CD14-positive monocyte (primary cell): ENCODE measurements around the gene DCANP1. TPM values are rescaled to one million over a fixed set of nuclear protein-coding genes. Genes with fewer than 3 reads are reported as not detected.

Experiments
- DNase-seq, 3 donors: peaks; one replicate each; pipeline ENCODE4 v3.0.0-alpha.2; 2011 to 2022
- H2AFZ ChIP-seq: 2 replicates; pipeline ENCODE4 v1.6.0; 2012; ENCODE audit warnings: mild to moderate bottlenecking, low read depth, low read length, inconsistent platforms; ENCODE audit not compliant: insufficient read depth, poor library complexity, severe bottlenecking
- H3K27ac ChIP-seq, 2 donors: 1 replicate in 1 of 2; 2 replicates in 1 of 2; pipeline ENCODE4 v1.5.1; 2012 to 2013; ENCODE audit warnings: low read length in 2 of 2, control low read depth in 1 of 2, inconsistent platforms in 1 of 2, low read depth in 1 of 2, mild to moderate bottlenecking in 1 of 2
- H3K27me3 ChIP-seq, 2 donors: one replicate each; pipeline versions ENCODE4 v1.6.0 to v1.6.1; 2011 to 2013; ENCODE audit warnings: low read length in 2 of 2; ENCODE audit not compliant: control insufficient read depth in 2 of 2, insufficient read depth in 2 of 2
- H3K36me3 ChIP-seq, 2 donors: replicated peaks in 1 of 2; 1 replicate in 1 of 2; 2 replicates in 1 of 2; pipeline versions ENCODE4 v1.5.1 to v1.6.1; 2012 to 2013; ENCODE audit warnings: low read length in 2 of 2, control low read depth in 1 of 2, inconsistent platforms in 1 of 2, mild to moderate bottlenecking in 1 of 2; ENCODE audit not compliant: insufficient read depth in 2 of 2, control insufficient read depth in 1 of 2
- H3K4me1 ChIP-seq, 2 donors: 1 replicate in 1 of 2; 2 replicates in 1 of 2; pipeline versions ENCODE4 v1.5.1 to v1.6.1; 2012 to 2013; ENCODE audit warnings: low read length in 2 of 2, control low read depth in 1 of 2, inconsistent platforms in 1 of 2, mild to moderate bottlenecking in 1 of 2, moderate library complexity in 1 of 2; ENCODE audit not compliant: insufficient read depth in 2 of 2, control insufficient read depth in 1 of 2
- H3K4me2 ChIP-seq: replicated peaks from 2 replicates; pipeline ENCODE3; 2012; ENCODE audit warnings: low read length, moderate library complexity, mild to moderate bottlenecking; ENCODE audit not compliant: poor library complexity, severe bottlenecking; ENCODE audit errors: extremely low read depth
- H3K4me3 ChIP-seq, 3 experiments: fragments of 200-600 bp in 1 of 3; sonication (generic) in 1 of 3; replicated peaks in 1 of 3; 1 replicate in 2 of 3; 2 replicates in 1 of 3; pipeline ENCODE4 v1.5.1; 2011 to 2013; ENCODE audit warnings: low read length in 3 of 3, mild to moderate bottlenecking in 3 of 3, control low read depth in 2 of 3, low read depth in 2 of 3, inconsistent platforms in 1 of 3, moderate library complexity in 1 of 3
- H3K79me2 ChIP-seq: 2 replicates; pipeline ENCODE4 v1.6.0; 2012; ENCODE audit warnings: mild to moderate bottlenecking, control low read depth, inconsistent platforms, low read length, moderate library complexity; ENCODE audit not compliant: insufficient read depth
- H3K9ac ChIP-seq: 2 replicates; pipeline ENCODE4 v1.6.0; 2017; ENCODE audit warnings: low read length, mild to moderate bottlenecking; ENCODE audit not compliant: insufficient read depth, poor library complexity, severe bottlenecking
- H3K9me3 ChIP-seq, 2 donors: replicated peaks in 1 of 2; 1 replicate in 1 of 2; 2 replicates in 1 of 2; pipeline versions ENCODE4 v1.5.1 to v1.6.1; 2012 to 2013; ENCODE audit warnings: low read length in 2 of 2, control low read depth in 1 of 2; ENCODE audit not compliant: control insufficient read depth in 1 of 2, insufficient read depth in 1 of 2
- H4K20me1 ChIP-seq: 2 replicates; pipeline ENCODE4 v1.6.0; 2012; ENCODE audit warnings: mild to moderate bottlenecking, low read length, control low read depth, moderate library complexity; ENCODE audit not compliant: insufficient read depth
- H3K27ac Mint-ChIP-seq, 7 donors: one replicate each; pipeline ENCODE4 v1.8.0; 2020; ENCODE audit warnings: mild to moderate bottlenecking in 7 of 7, mixed read lengths in 7 of 7, moderate library complexity in 6 of 7, inconsistent platforms in 2 of 7
- H3K27me3 Mint-ChIP-seq, 3 donors: one replicate each; pipeline ENCODE4 v1.8.0; 2021 to 2022; ENCODE audit warnings: low read depth in 3 of 3, mild to moderate bottlenecking in 3 of 3, mixed read lengths in 3 of 3, moderate library complexity in 3 of 3, inconsistent platforms in 1 of 3
- H3K36me3 Mint-ChIP-seq, 2 donors: one replicate each; pipeline ENCODE4 v1.8.0; 2020; ENCODE audit warnings: mixed read lengths in 2 of 2, inconsistent platforms in 1 of 2, mild to moderate bottlenecking in 1 of 2
- H3K4me1 Mint-ChIP-seq: one replicate; pipeline ENCODE4 v1.8.0; 2020; ENCODE audit warnings: mild to moderate bottlenecking, mixed read lengths
- H3K4me3 Mint-ChIP-seq, 2 donors: one replicate each; pipeline ENCODE4 v1.8.0; 2020; ENCODE audit warnings: mild to moderate bottlenecking in 2 of 2, mixed read lengths in 2 of 2, moderate library complexity in 1 of 2
- H3K9me3 Mint-ChIP-seq, 7 donors: one replicate each; pipeline ENCODE4 v1.8.0; 2020 to 2022; ENCODE audit warnings: mixed read lengths in 7 of 7, mild to moderate bottlenecking in 6 of 7, moderate library complexity in 6 of 7, inconsistent platforms in 2 of 7
- WGBS: methylation state at CpG from one replicate; pipeline ENCODE4 v1.1.5; 2013; ENCODE audit warnings: missing lambda C conversion rate; ENCODE audit not compliant: insufficient coverage; 5-methylcytosine and 5-hydroxymethylcytosine counted together
- intact Hi-C, 2 donors: fragments of 100-400 bp; cut with micrococcal nuclease; formaldehyde crosslinking; loops; one replicate each; pipeline versions ENCODE4 v1.15.0 to v1.15.1; 2023
- polyA plus RNA-seq, 3 donors: library from polyadenylated mRNA; depleted of rRNA in 1 of 3; unstranded in 2 of 3; stranded (reverse) in 1 of 3; fragments of 300-500 nt in 2 of 3; fragments of >200 nt in 1 of 3; fragmentation: Illumina TruSeq in 2 of 3; gene quantifications; 1 replicate in 2 of 3; 2 replicates in 1 of 3; pipeline ENCODE4 v1.2.3, GENCODE V29; 2012 to 2021
- TF ChIP-seq, protein P1 (sequence below): fragments of 200-600 bp; IDR thresholded peaks from one replicate; pipeline ENCODE4 v1.8.0; 2022; ENCODE audit warnings: antibody characterized with exemption, mild to moderate bottlenecking

Gene DCANP1
- polyA plus RNA-seq, 3 donors, result 0.14 to 0.85 (median 0.15) TPM

DNA sequence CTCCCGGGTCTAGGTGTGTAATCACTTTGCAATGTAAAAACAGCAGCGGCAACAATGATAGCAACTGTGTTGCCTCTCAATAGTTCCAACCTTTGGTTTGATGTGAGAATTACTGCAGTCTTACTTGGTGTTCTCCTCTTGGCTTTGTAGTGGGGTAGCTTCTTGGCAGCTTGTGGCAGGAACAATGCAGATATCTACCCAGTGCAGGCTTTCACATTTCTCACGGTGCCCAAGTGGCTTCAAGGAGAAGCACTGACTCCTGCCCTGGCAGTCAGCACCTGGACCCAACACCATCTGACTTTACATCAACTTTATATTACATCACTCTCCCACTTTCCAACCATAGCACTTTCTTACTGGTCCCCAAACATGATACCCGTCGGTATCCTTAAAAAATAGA is 33.4 kb upstream of the DCANP1 start:
- H3K27ac ChIP-seq, result no peak overlapping the region
- Mint-ChIP-seq H3K36me3 (no peaks in the 10 kb centered on the region), H3K9me3 (peaks cover 0 to 3% (median 0%) of the 10 kb centered on the region in 7 donors), H3K27me3 (peaks cover 8 to 12% (median 10%) of the 10 kb centered on the region in 3 donors), H3K4me3 (no peak overlapping the region), H3K4me1 (peaks cover 2% of the 10 kb centered on the region), H3K27ac (no peak overlapping the region)
- H3K36me3 ChIP-seq, result no peaks in the 10 kb centered on the region
- H3K79me2 ChIP-seq, result no peaks in the 10 kb centered on the region
- intact Hi-C loops, result no loop called here
- 65% methylated on average over 2 of the region's 5 CpGs for WGBS
- H3K9ac ChIP-seq, result no peak overlapping the region
- DNase-seq, result no peak
- peaks cover 0 to under 1% of the 10 kb centered on the region in 2 donors for H3K27me3 ChIP-seq
- TF ChIP-seq, protein P1, sequence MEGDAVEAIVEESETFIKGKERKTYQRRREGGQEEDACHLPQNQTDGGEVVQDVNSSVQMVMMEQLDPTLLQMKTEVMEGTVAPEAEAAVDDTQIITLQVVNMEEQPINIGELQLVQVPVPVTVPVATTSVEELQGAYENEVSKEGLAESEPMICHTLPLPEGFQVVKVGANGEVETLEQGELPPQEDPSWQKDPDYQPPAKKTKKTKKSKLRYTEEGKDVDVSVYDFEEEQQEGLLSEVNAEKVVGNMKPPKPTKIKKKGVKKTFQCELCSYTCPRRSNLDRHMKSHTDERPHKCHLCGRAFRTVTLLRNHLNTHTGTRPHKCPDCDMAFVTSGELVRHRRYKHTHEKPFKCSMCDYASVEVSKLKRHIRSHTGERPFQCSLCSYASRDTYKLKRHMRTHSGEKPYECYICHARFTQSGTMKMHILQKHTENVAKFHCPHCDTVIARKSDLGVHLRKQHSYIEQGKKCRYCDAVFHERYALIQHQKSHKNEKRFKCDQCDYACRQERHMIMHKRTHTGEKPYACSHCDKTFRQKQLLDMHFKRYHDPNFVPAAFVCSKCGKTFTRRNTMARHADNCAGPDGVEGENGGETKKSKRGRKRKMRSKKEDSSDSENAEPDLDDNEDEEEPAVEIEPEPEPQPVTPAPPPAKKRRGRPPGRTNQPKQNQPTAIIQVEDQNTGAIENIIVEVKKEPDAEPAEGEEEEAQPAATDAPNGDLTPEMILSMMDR, result no peak
- H3K9me3 ChIP-seq, result no peaks in the 10 kb centered on the region
- H3K4me1 ChIP-seq, result peaks cover 8% of the 10 kb centered on the region in 2 donors
- H4K20me1 ChIP-seq, result no peaks in the 10 kb centered on the region
- H2AFZ ChIP-seq, result no peak overlapping the region
- H3K4me3 ChIP-seq, result no peak overlapping the region
- no peak overlapping the region for H3K4me2 ChIP-seq

DNA sequence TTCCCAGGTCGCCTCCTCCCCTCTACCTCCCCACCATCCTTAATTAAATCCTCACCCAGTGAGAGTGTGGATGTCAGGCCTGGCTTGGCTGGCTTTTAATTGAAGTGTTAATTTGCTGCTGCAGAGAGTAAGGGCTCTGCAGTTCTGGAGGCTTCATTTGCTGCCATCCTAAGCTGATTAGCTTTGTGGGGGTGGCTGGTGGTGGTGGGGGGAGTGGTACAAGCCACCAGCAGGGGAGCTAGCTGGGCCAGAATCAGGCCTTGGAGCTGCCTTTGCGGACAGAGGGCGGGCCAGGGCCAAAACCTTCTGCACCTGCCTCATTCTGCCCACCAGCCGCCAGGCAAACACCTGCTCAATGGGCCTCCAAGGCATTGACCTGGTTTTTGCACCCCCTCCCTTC is 31.8 kb upstream of the DCANP1 start:
- 93% methylated on average over 3 of the region's 4 CpGs for WGBS
- Histone ChIP-seq H3K36me3 (no peaks in the 10 kb centered on the region), H3K27ac (no peak overlapping the region), H3K4me3 (no peak overlapping the region), H3K9ac (no peak overlapping the region), H3K4me2 (no peak overlapping the region), H3K27me3 (no peaks in the 10 kb centered on the region), H2AFZ (no peak overlapping the region), H4K20me1 (no peaks in the 10 kb centered on the region), H3K9me3 (no peaks in the 10 kb centered on the region), H3K79me2 (no peaks in the 10 kb centered on the region), H3K4me1 (peaks cover 8% of the 10 kb centered on the region in 2 donors)
- H3K27me3 Mint-ChIP-seq, result peaks cover 8 to 15% (median 10%) of the 10 kb centered on the region in 3 donors
- TF ChIP-seq, protein P1, result no peak
- H3K36me3 Mint-ChIP-seq, result no peaks in the 10 kb centered on the region
- DNase-seq, result no peak
- H3K4me3 Mint-ChIP-seq, result no peak overlapping the region
- H3K27ac Mint-ChIP-seq, result no peak overlapping the region
- intact Hi-C loops, result no loop called here
- H3K4me1 Mint-ChIP-seq, result peaks cover 1% of the 10 kb centered on the region
- H3K9me3 Mint-ChIP-seq, result peaks cover 0 to 3% (median 0%) of the 10 kb centered on the region in 7 donors
